Type B pancreatic cell (in vitro differentiated cells): ENCODE measurements around the gene HNRNPA2B1. TPM values are rescaled to one million over a fixed set of nuclear protein-coding genes. Genes with fewer than 3 reads are reported as not detected.

ENCODE experiments used
- DNase-seq: peaks from one replicate; pipeline ENCODE4 v3.0.0; 2021; ENCODE audit warnings: mixed read lengths; ENCODE audit not compliant: unreplicated experiment; ENCODE audit errors: extremely low spot score
- H3K27ac Mint-ChIP-seq: 2 replicates; pipeline ENCODE4 v1.8.0; 2021; ENCODE audit warnings: mild to moderate bottlenecking, mixed read lengths
- H3K27me3 Mint-ChIP-seq: 2 replicates; pipeline ENCODE4 v1.8.0; 2021; ENCODE audit warnings: mixed read lengths
- H3K36me3 Mint-ChIP-seq: 2 replicates; pipeline ENCODE4 v1.8.0; 2021; ENCODE audit warnings: mixed read lengths
- H3K4me1 Mint-ChIP-seq: one replicate; pipeline ENCODE4 v1.8.0; 2021; ENCODE audit warnings: mixed read lengths; ENCODE audit not compliant: unreplicated experiment
- H3K4me3 Mint-ChIP-seq: 2 replicates; pipeline ENCODE4 v1.8.0; 2021; ENCODE audit warnings: mild to moderate bottlenecking, mixed read lengths
- H3K9me3 Mint-ChIP-seq: 2 replicates; pipeline ENCODE4 v1.8.0; 2021; ENCODE audit warnings: mixed read lengths
- CTCF ChIP-seq: fragments of 200-600 bp; sonication (generic); conservative IDR thresholded peaks from 2 replicates; pipeline ENCODE4 v1.5.0; 2021; ENCODE audit warnings: antibody characterized with exemption, mild to moderate bottlenecking
- long read RNA-seq: library from polyadenylated mRNA; unstranded; transcript quantifications from one replicate; pipeline ENCODE4 v2.0.0, GENCODE V29; 2020
- total RNA-seq: library from RNA; stranded (reverse); gene quantifications from 2 replicates; pipeline ENCODE4 v1.2.1, GENCODE V29; 2021; ENCODE audit warnings: low replicate concordance

The HNRNPA2B1 gene
- total RNA-seq: 441 and 733 TPM in 2 replicates
- long read RNA-seq, transcript HNRNPA2B1-201 (12 exons, 3,664 nt): minor isoform, 84 of 591 reads
- long read RNA-seq, transcript HNRNPA2B1-202 (11 exons, 1,711 nt): major isoform, 376 of 591 reads
- long read RNA-seq, transcript HNRNPA2B1-203 (13 exons, 1,724 nt): minor isoform, 9 of 591 reads
- long read RNA-seq, partial matches to known transcripts: 25 of 591 reads
- long read RNA-seq, other reads (novel, unspliced or antisense): 97 of 591 reads

GRCh38 chr7:26200444-26201246 lies at the start of gene HNRNPA2B1:
TSS of gene HNRNPA2B1 (minus strand) at chr7:26200746. CDS start at chr7:26200577, 169 bp downstream.
- peak; percentile 97 for DNase-seq
- peaks cover 7% of the 10 kb centered on the region for H3K27me3 Mint-ChIP-seq
- TF ChIP-seq CTCF: no peak
- H3K9me3 Mint-ChIP-seq: no peaks in the 10 kb centered on the region
- peak within 1 kb of the TSS; percentile 97 for H3K4me3 Mint-ChIP-seq
- H3K27ac Mint-ChIP-seq: peak within 1 kb of the TSS; percentile 100
- H3K4me1 Mint-ChIP-seq: peaks cover 33% of the 10 kb centered on the region
- H3K36me3 Mint-ChIP-seq: peaks cover 61% of the 10 kb centered on the region

GRCh38 chr7:26250239-26250638 lies 49.7 kb upstream of the HNRNPA2B1 start:
- Mint-ChIP-seq H3K27me3 (no peaks in the 10 kb centered on the region), H3K4me3 (no peak overlapping the region)

GRCh38 chr7:26245150-26245549 lies 44.6 kb upstream of the HNRNPA2B1 start:
- Mint-ChIP-seq H3K9me3 (no peaks in the 10 kb centered on the region), H3K27me3 (no peaks in the 10 kb centered on the region)

More at GRCh38 chr7:26250239-26250638, 49.7 kb upstream of the HNRNPA2B1 start:
- Mint-ChIP-seq H3K27ac (no peak overlapping the region), H3K4me1 (no peaks in the 10 kb centered on the region), H3K36me3 (no peaks in the 10 kb centered on the region), H3K9me3 (no peaks in the 10 kb centered on the region)
- no peak for TF ChIP-seq CTCF
- DNase-seq: no peak

GRCh38 chr7:26238032-26238431 lies 37.5 kb upstream of the HNRNPA2B1 start:
- H3K4me3 Mint-ChIP-seq: no peak overlapping the region
- H3K9me3 Mint-ChIP-seq: no peaks in the 10 kb centered on the region
- H3K36me3 Mint-ChIP-seq: no peaks in the 10 kb centered on the region
- no peak for TF ChIP-seq CTCF
- H3K4me1 Mint-ChIP-seq: no peaks in the 10 kb centered on the region
- no peak overlapping the region for H3K27ac Mint-ChIP-seq
- peaks cover 5% of the 10 kb centered on the region for H3K27me3 Mint-ChIP-seq
- no peak for DNase-seq

More at GRCh38 chr7:26245150-26245549, 44.6 kb upstream of the HNRNPA2B1 start:
- no peaks in the 10 kb centered on the region for H3K36me3 Mint-ChIP-seq
- TF ChIP-seq CTCF: no peak
- no peak overlapping the region for H3K4me3 Mint-ChIP-seq
- no peak overlapping the region for H3K27ac Mint-ChIP-seq
- H3K4me1 Mint-ChIP-seq: no peaks in the 10 kb centered on the region
- no peak for DNase-seq

- peaks cover 5% of the 10 kb centered on the region for H3K27me3 Mint-ChIP-seq
- no peaks in the 10 kb centered on the region for H3K9me3 Mint-ChIP-seq
- H3K27ac Mint-ChIP-seq: no peak overlapping the region
- TF ChIP-seq CTCF: no peak
- no peak overlapping the region for H3K4me3 Mint-ChIP-seq
- no peaks in the 10 kb centered on the region for H3K4me1 Mint-ChIP-seq
- DNase-seq: no peak
- no peaks in the 10 kb centered on the region for H3K36me3 Mint-ChIP-seq
Observed at GRCh38 chr7:26237035-26237807, 36.7 kb upstream of the HNRNPA2B1 start.
